Measurements from ENCODE around the gene SUPV3L1.
"Not testable (repeated sequence)": the region's sequence is repeated elsewhere in the genome, so short reads cannot be mapped to it uniquely, and the experiment has no call there.

The SUPV3L1 gene

DNA sequence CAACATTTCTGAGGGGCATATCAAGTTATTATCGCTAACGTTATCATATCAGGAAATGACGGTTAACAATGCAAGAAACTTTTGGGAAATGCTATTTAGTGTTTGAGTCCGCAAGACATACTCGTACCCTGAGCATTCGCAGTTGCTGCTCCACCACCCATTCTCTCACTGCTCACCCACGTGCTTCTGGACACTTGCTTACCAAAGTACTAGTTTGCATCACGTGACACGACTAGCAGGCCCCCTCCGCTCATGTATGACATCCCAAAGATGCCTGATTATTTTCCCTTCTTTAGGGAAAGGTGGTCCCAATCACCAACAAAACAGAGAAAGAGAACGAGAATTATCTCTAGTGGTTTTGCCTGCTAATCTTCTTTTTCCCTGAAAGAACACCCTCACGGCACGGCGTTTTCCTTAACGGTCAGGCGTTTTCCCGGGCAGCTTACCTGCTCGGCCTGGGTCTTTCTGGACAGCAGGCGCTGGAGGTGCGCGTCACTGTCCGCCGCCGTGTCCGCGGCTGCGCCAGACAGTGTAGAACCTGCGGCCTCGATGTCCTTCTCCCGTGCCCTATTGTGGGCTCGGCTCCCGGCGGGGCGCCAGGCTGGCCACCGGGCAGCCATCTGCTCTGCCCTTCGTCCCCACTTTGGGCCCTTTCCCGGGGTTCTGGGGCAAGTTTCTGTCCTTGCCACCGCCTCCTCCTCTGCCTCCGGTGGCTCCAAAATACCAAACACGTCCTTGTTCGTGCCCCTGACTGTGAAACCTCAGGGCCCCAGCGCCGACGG, at the start of gene SUPV3L1:
Gene SUPV3L1, plus strand, starts transcription at position 492 of the 782 bp plus-strand sequence. Its CDS starts 58 bp downstream, at position 550.
- peak; percentile 94 for DNase-seq

DNA sequence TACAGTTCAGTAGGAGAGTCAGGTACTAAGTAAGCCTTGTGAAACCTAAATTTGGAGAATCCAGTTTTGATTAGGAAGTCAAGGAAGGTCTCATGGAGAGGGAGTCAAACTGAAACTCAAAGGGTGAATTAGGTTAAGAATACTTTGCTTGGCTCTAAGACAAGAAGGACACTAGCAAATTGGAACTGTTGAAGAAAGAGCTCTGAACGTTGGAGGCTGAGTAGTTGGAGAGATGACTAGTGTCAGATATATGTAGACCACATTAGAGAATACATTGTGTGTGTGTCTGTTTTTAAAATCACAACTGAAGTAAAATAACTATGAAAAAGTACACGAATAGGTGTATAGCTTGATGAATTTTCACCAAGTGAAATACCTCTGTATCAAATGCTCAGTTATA, 49.8 kb upstream of the SUPV3L1 start:
- no peak for DNase-seq

DNA sequence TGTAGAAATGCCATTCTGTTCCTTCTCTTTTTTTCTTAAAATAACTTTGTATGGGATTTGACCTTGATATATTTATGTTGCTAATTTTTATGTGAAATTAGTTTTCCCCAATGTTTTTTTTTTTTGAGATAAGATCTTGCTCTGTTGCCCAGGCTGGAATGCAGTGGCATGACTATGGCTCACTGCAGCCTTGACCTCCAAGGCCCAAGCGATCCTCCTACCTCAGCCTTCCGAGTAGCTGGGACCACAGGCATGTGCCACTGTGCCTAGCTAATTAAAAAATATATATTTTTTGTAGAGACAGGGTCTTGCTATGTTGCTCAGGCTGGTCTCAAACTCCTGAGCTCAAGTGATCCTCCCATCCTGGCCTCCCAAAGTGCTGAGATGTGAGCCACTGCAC, 40.1 kb upstream of the SUPV3L1 start:
- DNase-seq: no peak

DNA sequence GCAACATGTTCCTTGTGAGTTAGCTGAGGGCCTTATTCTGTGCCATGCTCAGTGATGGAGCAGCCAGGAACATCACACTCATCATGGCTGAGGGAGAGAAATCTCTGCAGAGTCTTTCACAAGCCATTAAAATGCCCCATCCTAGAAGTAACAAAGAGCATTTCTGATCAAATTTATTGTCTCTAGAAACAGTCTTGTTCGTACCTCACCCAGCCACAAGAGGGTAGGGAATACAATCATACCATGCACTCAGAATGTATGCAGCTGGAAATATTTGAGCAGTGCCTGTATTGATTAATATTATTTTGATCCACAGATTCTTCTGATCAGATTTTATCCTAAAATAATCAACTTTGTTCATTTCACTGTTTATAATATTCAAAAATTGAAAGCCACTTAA, 38.7 kb upstream of the SUPV3L1 start:
- no peak for DNase-seq

DNA sequence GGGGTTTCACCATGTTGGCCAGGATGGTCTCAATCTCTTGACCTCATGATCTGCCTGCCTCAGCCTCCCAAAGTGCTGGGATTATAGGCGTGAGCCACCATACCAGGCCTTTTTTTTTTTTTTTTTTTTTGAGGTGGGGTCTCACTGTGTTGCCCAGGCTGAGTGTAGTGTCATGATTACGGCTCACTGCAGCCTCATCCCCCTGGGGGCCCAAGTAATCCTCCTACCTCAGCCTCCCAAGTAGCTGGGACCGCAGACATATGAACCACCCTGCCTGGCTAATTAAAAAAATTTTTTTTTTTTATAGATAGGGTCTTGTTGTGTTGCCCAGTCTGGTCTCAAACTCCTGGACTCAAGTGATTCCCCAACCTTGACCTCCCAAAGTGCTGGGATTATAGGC, 38.0 kb upstream of the SUPV3L1 start:
- not testable (repeated sequence) for DNase-seq

DNA sequence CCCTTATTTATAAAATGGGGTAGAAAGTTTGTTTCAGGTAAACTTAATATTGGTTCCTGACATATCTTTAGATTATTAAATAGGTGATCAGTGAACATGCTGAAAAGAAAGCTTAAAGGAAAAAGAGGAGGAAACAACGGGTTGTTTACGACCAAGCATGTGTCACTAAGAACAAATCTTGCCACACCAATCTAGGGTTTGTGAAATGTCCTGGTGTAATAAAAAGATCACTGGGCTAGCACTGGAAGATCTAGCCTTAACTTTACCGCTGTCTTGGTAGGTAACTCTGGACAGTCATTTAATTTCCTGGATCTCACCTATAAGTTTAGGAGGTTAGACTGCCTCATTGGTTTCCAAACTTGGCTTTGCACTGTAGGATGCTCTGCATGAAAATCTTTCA, 37.1 kb upstream of the SUPV3L1 start:
- DNase-seq: no peak

DNA sequence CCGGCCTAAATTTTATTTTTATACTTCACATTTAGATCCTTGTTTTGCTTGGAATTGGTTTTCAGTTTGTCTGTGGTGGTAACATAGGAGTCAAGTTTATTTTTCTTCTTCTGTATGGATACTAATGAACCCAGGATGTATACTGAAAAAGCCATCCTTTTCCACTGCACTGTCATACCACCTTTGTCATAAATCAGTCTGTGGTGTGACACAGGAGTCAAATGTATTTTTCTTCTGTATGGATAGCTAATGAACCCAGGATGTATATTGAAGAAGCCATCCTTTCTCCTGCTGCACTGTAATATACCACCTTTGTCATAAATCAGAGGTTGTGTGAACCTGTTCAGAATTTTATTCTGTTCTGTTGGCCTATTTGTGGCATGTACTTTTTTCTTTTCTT, 34.7 kb upstream of the SUPV3L1 start:
- DNase-seq: no peak

DNA sequence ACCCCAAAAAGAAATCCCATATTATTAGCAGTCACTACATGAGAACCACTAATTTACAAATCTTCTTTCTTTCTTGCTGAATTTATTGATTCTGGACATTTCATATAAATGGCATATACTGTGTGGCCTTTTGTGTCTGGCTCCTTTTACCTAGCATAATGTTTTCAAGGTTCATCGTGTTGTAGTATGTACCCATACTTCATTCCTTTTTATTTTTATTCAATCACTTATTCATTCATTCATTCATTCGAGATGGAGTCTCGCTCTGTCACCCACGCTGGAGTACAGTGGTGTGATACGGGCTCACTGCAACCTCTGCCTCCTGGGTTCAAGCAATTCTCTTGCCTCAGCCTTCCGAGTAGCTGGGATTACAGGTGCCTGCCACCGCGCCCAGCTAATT, 34.2 kb upstream of the SUPV3L1 start:
- DNase-seq: no peak

DNA sequence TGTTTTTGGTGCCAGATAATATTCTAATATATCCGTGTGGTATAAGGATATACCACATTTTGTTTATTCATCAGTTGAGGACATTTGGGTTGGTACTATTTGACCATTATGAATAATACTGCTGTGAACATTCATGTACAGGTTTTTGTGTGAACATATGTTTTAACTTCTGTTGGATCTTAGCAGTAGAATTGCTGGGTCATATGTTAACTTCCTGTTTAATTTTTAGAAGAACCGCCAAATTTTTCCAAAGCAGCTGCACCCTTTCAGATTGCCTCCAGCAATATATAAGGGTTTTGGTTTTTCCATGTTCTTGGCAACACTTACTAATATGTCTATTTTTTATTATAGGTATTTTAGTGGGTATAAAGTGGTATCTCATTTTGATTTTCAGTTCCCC, 33.3 kb upstream of the SUPV3L1 start:
- no peak for DNase-seq

DNA sequence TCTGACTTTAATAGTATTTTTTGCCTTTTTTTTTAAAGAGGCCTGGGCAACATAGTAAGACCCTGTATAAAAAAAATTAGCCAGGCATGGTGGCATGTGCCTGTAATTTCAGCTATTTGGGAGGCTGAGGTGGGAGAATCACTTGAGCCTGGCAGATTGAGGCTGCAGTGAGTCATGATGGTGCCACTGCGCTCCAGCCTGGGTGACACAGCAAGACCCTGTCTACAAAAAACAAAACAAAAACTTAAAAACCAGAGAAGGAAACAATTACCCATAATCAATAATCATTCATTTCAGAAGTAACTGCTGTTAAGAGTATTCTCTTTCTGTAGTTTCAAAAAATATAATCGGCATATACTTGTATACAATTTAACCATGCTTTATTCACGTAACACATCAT, 28.1 kb upstream of the SUPV3L1 start:
- no peak for DNase-seq

DNA sequence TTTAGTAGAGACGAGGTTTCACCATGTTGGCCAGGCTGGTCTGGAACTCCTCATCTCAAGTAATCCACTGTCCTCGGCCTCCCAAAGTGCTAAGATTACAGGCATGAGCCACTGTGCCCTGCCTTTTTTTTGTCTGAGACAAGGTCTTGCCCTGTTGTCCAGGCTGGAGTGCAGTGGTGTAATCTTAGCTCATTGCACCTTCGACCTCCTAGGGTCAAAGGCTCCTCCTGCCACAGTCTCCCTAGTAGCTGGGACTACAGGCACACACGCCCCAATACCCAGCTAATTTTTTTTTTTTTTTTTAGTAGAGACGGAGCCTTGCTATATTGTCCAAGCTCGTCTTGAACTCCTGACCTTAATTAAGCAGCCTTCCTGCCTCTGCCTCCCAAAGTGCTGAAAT, 26.8 kb upstream of the SUPV3L1 start:
- DNase-seq: no peak

DNA sequence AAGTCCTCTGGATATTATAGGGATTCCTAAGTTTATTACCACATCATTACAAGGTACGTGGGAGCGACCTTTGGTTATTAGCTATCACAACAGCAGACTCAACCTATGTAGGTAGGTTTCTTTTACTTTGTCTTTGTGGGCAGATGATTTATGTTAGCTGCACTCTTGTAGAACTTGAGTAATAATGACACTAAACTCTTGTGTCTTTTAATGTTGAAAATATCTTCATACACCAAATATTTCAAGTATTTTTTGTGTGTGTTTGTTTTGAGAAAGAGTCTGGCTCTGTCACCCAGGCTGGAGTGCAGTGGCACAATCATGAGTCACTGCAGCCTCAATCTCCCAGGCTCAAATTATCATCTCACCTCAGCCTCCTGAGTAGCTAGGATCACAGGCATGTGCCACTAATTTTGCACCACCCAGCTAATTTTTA, 19.2 kb upstream of the SUPV3L1 start:
- DNase-seq: no peak

DNA sequence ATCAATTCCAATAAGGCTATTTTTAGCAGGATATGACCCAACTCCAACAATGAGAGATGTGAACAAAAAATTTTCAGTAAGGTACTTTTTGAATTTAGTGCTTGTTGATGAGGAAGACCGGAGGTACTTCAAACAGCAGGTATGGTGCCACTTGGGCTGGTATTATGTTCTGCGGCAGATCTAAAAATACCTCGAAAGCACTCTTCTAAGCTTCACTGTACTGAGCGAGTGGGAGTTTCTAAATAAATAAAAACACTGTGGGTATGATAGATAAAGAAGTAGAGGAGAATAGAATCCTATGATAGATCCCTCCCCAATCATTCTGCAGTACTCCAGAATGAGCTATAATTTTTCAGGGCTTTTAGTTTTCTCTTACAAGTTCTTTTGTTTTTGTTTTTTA, 11.5 kb upstream of the SUPV3L1 start:
- no peak for DNase-seq

DNA sequence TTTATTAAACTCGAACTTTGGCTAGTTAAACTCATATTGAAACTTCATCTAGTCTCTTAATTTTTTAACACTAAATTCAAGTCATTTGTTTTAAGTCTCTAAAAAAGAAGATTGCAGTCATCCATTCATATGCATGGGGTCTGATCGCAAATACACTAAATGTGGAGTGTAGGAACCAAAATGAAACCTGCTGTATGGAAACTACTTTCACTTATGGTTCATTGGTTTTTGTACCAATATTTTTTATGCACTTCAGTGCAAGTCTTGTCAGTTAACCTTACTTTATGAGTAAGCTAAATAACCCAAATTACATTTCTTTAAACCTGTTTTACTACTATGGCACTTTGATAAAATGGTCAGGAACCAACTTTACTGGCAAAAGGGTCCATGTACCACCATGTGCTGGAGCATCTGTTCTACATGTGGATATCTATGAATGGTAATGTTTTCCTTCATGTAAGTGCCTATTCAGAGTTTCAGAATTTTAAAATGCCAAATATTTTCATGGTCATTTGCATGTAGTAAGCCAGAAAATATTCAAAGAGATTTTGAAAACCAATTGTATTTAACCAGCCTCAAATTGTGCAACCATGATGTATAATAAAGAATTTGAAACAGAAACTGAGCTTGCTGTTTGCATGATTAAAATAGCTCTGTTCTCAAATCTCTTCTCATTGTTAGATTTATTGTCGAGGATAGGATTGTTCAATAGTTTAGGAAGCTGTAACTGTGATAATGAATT, 7.6 kb upstream of the SUPV3L1 start:
- no peak for DNase-seq

DNA sequence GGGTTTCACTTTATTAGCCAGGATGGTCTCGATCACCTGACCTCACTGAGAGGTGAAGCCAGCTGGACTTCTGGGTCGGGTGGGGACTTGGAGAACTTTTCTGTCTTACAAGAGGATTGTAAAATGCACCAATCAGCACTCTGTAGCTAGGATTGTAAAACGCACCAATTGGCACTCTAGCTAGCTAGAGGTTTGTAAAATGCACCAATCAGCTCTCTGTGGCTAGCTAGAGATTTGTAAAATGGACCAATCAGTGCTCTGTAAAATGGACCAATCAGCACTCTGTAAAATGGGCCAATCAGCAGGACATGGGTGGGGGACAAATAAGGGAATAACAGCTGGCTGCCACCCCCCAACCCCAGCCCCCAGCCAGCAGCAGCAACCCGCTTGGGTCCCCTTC, 4.7 kb upstream of the SUPV3L1 start:
- DNase-seq: not testable (repeated sequence)

DNA sequence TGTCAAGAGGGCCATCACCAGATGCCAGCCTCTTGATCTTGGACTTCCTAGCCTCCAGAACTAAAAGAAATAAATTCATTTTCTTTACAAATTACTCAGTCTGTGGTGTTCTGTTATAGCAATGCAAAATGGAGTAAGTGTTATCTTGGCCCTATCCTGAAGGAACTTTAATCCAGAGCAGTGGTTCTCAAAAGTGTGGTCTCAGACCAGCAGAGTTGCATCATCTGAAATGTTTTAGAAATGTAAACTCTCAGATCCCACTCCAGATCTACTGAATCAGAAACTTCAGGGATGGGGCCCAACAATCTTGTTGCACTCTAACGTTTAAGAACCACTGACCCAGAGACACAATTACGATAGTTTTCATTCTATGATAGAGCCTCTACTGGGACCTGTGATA, 3.2 kb upstream of the SUPV3L1 start:
- no peak for DNase-seq

DNA sequence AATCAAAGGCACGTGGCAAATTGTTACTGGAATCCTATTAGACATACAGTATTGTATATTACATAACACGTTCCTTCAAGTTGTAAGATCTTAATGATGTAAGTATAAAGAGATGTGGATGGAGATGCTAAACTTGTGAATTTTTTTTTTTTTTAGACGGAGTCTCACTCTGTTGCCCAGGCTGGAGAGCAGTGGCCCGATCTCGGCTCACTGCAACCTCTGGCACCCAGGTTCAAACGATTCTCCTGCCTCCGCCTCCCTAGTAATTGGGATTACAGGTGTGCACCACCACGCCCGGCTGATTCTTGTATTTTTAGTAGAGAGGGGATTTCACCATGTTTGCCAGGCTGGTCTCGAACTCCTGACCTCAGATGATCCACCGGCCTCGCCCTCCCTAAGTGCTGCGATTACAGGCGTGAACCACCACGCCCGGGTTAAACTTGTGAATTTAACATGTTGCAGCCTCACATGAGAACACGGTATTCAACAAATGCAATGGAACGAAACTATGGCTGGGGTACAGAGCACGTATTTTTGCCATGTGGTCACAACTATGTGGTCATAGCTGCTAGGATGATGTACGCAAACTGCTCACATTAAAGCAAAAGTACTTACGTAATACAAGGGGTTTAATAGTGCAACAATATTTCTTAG, 818 bp upstream of the SUPV3L1 start:
- peak; percentile 43 for DNase-seq

DNA sequence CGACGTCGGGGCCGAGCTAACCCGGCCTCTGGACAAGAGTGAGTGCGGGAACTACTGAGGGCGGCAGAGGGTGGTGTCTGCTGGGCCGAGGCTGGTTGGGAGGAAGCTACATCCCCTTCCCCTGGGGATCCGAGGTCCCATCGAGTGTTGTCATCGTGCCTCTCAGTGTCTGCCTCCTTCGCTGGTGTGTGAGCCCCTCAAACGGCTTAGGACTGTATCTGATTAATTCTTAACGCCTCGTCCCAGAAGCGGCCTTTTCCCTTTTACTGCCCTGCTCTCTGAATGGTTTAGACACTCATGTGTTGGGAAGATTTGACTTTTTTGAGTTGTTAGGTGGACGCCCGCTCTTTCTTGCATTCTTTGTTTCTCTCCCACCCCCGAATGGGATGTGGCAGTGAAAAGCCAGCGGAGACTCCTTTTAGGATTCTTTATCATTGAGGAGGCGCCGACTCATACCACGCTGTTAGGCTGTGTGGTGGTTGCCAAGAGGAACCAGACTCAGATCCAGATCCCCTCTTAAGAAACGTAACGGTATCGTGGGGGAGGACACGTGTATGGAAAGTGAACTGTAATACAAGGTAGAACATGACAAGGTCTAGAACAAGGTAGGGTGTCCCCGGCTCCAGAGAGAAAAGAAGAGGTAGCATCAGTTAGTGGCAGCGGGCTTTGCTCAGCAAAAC, 631 bp downstream of the SUPV3L1 start:
- DNase-seq: peak; percentile 41

DNA sequence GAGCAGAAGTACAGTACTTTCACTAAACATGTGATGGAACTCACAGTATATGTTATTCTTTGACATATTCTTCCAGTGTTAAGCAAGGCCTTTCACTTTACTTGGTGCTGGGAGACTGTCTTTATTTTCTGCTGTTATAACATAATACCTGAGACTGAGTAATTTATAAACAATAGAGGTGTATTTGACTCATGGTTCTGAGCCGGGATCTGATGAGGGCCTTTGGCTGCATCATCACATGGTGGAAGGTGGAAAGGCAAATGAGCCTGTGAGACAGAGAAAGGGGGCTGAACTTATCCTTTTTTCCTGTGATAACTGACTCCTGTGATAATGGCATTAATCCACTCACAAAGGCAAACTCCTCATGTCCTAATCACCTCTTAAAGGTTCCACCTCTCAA, 1.4 kb downstream of the SUPV3L1 start:
- no peak for DNase-seq

DNA sequence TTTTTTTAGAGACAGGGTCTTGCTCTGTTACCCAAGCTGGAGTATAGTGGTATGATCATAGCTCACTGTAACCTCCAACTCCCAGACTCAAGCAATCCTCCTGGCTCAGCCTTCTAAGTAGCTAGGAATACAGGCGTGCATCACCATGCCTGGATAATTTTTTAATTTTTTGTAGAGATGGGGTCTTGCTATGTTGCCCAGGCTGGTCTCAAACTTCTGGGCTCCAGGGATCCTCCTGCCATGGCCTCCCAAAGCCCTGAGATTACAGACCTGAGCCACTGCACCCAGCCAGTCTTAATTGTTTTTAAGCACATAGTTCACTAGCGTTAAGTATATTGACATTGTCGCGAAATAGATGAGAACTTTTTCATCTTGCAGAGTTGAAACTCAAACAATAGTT, 2.0 kb downstream of the SUPV3L1 start:
- no peak for DNase-seq

DNA sequence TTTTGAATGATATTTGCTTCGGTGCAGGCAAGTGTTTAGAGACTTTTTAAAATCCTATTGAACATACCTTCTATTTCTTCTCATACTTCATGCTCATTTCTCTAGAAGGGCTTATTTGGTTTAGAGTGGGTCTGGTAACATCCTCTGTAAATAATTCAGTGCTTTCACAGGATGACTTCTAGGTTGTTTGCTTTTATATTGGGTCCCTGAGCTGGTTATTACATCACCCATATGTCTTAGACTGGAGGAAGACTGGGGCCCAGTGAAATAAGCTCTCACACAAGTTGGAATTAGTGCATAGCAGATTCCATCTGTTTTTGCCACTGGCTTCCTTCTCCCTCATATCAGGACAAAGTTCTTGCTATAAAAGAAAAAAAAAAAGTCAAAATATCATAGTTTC, 6.5 kb downstream of the SUPV3L1 start:
- DNase-seq: no peak

DNA sequence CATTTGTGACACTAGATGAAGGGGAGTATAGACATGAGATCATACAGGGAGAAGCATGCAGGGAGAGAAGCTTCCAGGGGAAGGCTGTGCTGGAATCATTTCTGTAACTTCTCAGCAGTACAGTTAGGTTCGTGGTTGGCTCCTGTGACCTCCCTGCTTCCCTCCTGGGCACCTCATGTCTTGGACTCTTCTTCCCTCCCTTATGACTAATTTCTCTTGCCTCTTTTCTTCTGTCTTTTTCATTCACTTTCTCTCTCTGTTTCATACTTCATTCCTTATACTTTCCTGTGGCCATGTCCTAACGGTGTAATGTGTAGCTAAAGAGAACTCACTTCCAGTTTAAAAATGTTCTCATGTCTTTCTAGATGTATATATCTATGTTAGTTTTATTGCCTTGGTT, 21.0 kb downstream of the SUPV3L1 start:
- no peak for DNase-seq

DNA sequence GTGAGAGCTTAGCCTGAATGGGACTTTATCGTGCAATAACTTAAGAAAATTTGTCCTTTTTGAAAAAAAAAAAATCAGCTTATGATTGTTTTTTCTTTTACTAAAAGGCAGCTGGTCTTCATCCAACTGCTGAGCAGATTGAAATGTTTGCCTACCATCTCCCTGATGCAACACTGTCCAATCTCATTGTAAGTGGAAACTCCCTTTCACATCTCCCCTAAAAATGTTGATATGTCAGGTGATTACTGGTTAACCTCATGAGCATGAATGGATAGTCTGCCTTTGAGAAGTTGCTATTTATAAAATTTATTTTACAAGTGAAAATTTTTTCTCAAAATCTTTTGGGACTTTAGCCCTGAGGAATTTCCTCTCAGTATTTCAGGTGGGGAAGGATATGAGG, 22.3 kb downstream of the SUPV3L1 start:
- DNase-seq: no peak

Measured in islet precursor cell (in vitro differentiated cells).